ENCODE data around the gene ARL2BP.

DNA sequence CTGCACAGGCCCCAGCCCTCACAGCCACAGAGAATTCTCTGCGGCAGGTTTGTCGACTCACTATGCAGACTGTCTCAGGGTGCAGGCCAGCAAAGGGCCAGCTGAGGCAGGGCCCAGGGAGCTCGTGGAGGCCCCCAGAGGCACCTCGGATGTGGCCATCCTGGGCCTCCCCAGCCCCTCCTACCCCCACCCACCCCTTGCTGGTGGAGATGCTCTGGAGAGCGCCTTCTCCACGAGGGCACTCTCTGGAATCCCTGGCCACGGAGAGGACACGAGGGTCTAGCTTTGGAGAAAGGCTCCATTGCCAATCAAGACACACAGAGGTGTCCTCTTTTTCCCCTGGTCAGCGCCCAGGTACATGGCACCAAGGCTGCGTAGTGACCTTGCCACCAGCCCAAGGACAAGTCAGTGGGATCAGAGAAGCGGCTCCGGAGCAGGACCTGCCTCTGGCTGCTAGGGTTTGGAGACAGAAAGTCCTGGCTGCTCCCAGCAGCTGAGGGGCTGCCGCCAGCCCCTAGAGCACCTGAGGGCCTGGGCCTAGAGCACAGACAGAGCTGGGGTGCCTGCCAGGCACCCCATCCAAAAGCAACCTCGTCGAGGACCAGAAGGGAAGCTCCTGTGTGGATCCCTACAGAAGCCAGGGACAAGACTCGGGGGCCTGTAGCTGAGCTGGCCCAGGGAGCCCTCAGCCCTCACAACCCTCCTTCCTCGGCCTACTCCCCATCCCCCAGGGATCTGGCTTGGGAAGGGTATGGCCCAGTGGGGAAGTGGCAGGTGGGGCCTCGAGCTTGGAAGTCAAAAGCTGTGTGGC, 18.7 kb downstream of the ARL2BP start:
- TF ChIP-seq, protein P1, sequence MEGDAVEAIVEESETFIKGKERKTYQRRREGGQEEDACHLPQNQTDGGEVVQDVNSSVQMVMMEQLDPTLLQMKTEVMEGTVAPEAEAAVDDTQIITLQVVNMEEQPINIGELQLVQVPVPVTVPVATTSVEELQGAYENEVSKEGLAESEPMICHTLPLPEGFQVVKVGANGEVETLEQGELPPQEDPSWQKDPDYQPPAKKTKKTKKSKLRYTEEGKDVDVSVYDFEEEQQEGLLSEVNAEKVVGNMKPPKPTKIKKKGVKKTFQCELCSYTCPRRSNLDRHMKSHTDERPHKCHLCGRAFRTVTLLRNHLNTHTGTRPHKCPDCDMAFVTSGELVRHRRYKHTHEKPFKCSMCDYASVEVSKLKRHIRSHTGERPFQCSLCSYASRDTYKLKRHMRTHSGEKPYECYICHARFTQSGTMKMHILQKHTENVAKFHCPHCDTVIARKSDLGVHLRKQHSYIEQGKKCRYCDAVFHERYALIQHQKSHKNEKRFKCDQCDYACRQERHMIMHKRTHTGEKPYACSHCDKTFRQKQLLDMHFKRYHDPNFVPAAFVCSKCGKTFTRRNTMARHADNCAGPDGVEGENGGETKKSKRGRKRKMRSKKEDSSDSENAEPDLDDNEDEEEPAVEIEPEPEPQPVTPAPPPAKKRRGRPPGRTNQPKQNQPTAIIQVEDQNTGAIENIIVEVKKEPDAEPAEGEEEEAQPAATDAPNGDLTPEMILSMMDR (IDR thresholded peaks at IDR 0.05) = no peak
- no peak for TF ChIP-seq POLR2AphosphoS5 (IDR thresholded peaks at IDR 0.05)
- no peak for TF ChIP-seq POLR2A (IDR thresholded peaks at IDR 0.05)
